ENCODE data around the gene KIF5B.
"Not testable (repeated sequence)": the region's sequence is repeated elsewhere in the genome, so short reads cannot be mapped to it uniquely, and the experiment has no call there.

KIF5B gene

GRCh38 chr10:32073128-32073527 is 16.9 kb upstream of the KIF5B start:
- Histone ChIP-seq H3K27me3 (ENCODE audit: low read depth) (no peaks in the 10 kb centered on the region), H3K36me3 (replicated peaks) (no peaks in the 10 kb centered on the region), H3K4me3 (no peak overlapping the region), H3K9me3 (no peaks in the 10 kb centered on the region), H3K4me1 (peaks cover 5% of the 10 kb centered on the region)
- in situ Hi-C loops (cut with MboI; ENCODE audit: low sequenced_read_pairs), result no loop called here
- DNase-seq (ENCODE audit: low spot score in 2 of 2), result no peak

GRCh38 chr10:32072025-32072800 is 16.0 kb upstream of the KIF5B start:
- in situ Hi-C loops (cut with MboI; ENCODE audit: low sequenced_read_pairs), result no loop called here

GRCh38 chr10:32070645-32071044 is 14.4 kb upstream of the KIF5B start:
- DNase-seq (ENCODE audit: low spot score in 2 of 2), result no peak
- Histone ChIP-seq H3K27me3 (ENCODE audit: low read depth) (no peaks in the 10 kb centered on the region), H3K36me3 (replicated peaks) (no peaks in the 10 kb centered on the region), H3K9me3 (no peaks in the 10 kb centered on the region), H3K4me1 (peaks cover 11% of the 10 kb centered on the region), H3K4me3 (no peak overlapping the region)
- in situ Hi-C loops (cut with MboI; ENCODE audit: low sequenced_read_pairs), result no loop called here

More at GRCh38 chr10:32072025-32072800, 16.0 kb upstream of the KIF5B start:
- H3K36me3 ChIP-seq (replicated peaks), result no peaks in the 10 kb centered on the region
- DNase-seq (ENCODE audit: low spot score in 2 of 2), result no peak
- no peak overlapping the region for H3K4me3 ChIP-seq
- H3K9me3 ChIP-seq, result no peaks in the 10 kb centered on the region
- no peaks in the 10 kb centered on the region for H3K27me3 ChIP-seq (ENCODE audit: low read depth)
- H3K4me1 ChIP-seq, result peaks cover 11% of the 10 kb centered on the region

GRCh38 chr10:32068569-32068968 is 12.3 kb upstream of the KIF5B start:
- H3K9me3 ChIP-seq, result no peaks in the 10 kb centered on the region
- no peaks in the 10 kb centered on the region for H3K36me3 ChIP-seq (replicated peaks)
- no peaks in the 10 kb centered on the region for H3K27me3 ChIP-seq (ENCODE audit: low read depth)
- DNase-seq (ENCODE audit: low spot score in 2 of 2), result peak in 1 of 2 experiments; percentile 32
- in situ Hi-C loops (cut with MboI; ENCODE audit: low sequenced_read_pairs), result no loop called here
- H3K4me3 ChIP-seq, result no peak overlapping the region
- peaks cover 11% of the 10 kb centered on the region for H3K4me1 ChIP-seq

GRCh38 chr10:32067931-32068330 is 11.7 kb upstream of the KIF5B start:
- peak; percentile 73 to 77 for DNase-seq (ENCODE audit: low spot score in 2 of 2)
- H3K4me3 ChIP-seq; H3K9me3 ChIP-seq; H3K27me3 ChIP-seq (ENCODE audit: low read depth); in situ Hi-C loops (cut with MboI; ENCODE audit: low sequenced_read_pairs); H3K36me3 ChIP-seq (replicated peaks): not testable (repeated sequence)
- peaks cover 11% of the 10 kb centered on the region for H3K4me1 ChIP-seq

GRCh38 chr10:32065856-32066255 is 9.6 kb upstream of the KIF5B start:
- no peaks in the 10 kb centered on the region for H3K36me3 ChIP-seq (replicated peaks)
- H3K4me3 ChIP-seq, result no peak overlapping the region
- no peaks in the 10 kb centered on the region for H3K27me3 ChIP-seq (ENCODE audit: low read depth)
- DNase-seq (ENCODE audit: low spot score in 2 of 2), result no peak
- in situ Hi-C loops (cut with MboI; ENCODE audit: low sequenced_read_pairs), result no loop called here
- H3K4me1 ChIP-seq, result peaks cover 11% of the 10 kb centered on the region
- no peaks in the 10 kb centered on the region for H3K9me3 ChIP-seq

- Histone ChIP-seq H3K9me3 (no peaks in the 10 kb centered on the region), H3K36me3 (replicated peaks) (no peaks in the 10 kb centered on the region), H3K4me3 (no peak overlapping the region), H3K27me3 (ENCODE audit: low read depth) (no peaks in the 10 kb centered on the region), H3K4me1 (peaks cover 6% of the 10 kb centered on the region)
- DNase-seq (ENCODE audit: low spot score in 2 of 2), result no peak
- in situ Hi-C loops (cut with MboI; ENCODE audit: low sequenced_read_pairs), result no loop called here
These were observed 5.2 kb upstream of the KIF5B start for GRCh38 chr10:32061440-32061839.

GRCh38 chr10:32060347-32060746 is 4.1 kb upstream of the KIF5B start:
- no peak overlapping the region for H3K4me3 ChIP-seq
- no peaks in the 10 kb centered on the region for H3K27me3 ChIP-seq (ENCODE audit: low read depth)
- peaks cover 6% of the 10 kb centered on the region for H3K4me1 ChIP-seq
- no peaks in the 10 kb centered on the region for H3K9me3 ChIP-seq
- no peaks in the 10 kb centered on the region for H3K36me3 ChIP-seq (replicated peaks)
- DNase-seq (ENCODE audit: low spot score in 2 of 2), result no peak
- in situ Hi-C loops (cut with MboI; ENCODE audit: low sequenced_read_pairs), result no loop called here

GRCh38 chr10:32059472-32059871 is 3.2 kb upstream of the KIF5B start:
- in situ Hi-C loops (cut with MboI; ENCODE audit: low sequenced_read_pairs), result no loop called here
- no peak for DNase-seq (ENCODE audit: low spot score in 2 of 2)
- no peaks in the 10 kb centered on the region for H3K9me3 ChIP-seq
- peaks cover 6% of the 10 kb centered on the region for H3K4me1 ChIP-seq
- no peaks in the 10 kb centered on the region for H3K27me3 ChIP-seq (ENCODE audit: low read depth)
- H3K36me3 ChIP-seq (replicated peaks), result no peaks in the 10 kb centered on the region
- H3K4me3 ChIP-seq, result no peak overlapping the region

- H3K9me3 ChIP-seq, result no peaks in the 10 kb centered on the region
- peaks cover 14% of the 10 kb centered on the region for H3K4me1 ChIP-seq
- no peaks in the 10 kb centered on the region for H3K27me3 ChIP-seq (ENCODE audit: low read depth)
- H3K36me3 ChIP-seq (replicated peaks), result no peaks in the 10 kb centered on the region
- in situ Hi-C loops (cut with MboI; ENCODE audit: low sequenced_read_pairs), result no loop called here
- no peak overlapping the region for H3K4me3 ChIP-seq
- no peak for DNase-seq (ENCODE audit: low spot score in 2 of 2)
These were observed 779 bp upstream of the KIF5B start for GRCh38 chr10:32057036-32057372.

GRCh38 chr10:32055478-32056135 is 618 bp downstream of the KIF5B start:
- H3K36me3 ChIP-seq (replicated peaks), result peaks cover under 1% of the 10 kb centered on the region; the same call in 1 of the 2 replicates
- peaks cover 24% of the 10 kb centered on the region for H3K4me1 ChIP-seq
- in situ Hi-C loops (cut with MboI; ENCODE audit: low sequenced_read_pairs), result no loop called here
- H3K27me3 ChIP-seq (ENCODE audit: low read depth), result no peaks in the 10 kb centered on the region
- no peaks in the 10 kb centered on the region for H3K9me3 ChIP-seq
- H3K4me3 ChIP-seq, result peak overlapping the region; percentile 92
- DNase-seq (ENCODE audit: low spot score in 2 of 2), result peak; percentile 39 to 81

- Histone ChIP-seq H3K27me3 (ENCODE audit: low read depth) (no peaks in the 10 kb centered on the region), H3K36me3 (replicated peaks) (peaks cover 6% of the 10 kb centered on the region; the same call in 1 of the 2 replicates), H3K4me1 (peaks cover 30% of the 10 kb centered on the region), H3K9me3 (no peaks in the 10 kb centered on the region), H3K4me3 (peak overlapping the region; percentile 92)
- in situ Hi-C loops (cut with MboI; ENCODE audit: low sequenced_read_pairs), result no loop called here
- DNase-seq (ENCODE audit: low spot score in 2 of 2), result peak; percentile 54 to 74
These were observed 2.1 kb downstream of the KIF5B start for GRCh38 chr10:32054094-32054493.

GRCh38 chr10:32053392-32053791 is 2.8 kb downstream of the KIF5B start:
- DNase-seq (ENCODE audit: low spot score in 2 of 2); in situ Hi-C loops (cut with MboI; ENCODE audit: low sequenced_read_pairs); H3K9me3 ChIP-seq; H3K27me3 ChIP-seq (ENCODE audit: low read depth); H3K36me3 ChIP-seq (replicated peaks): not testable (repeated sequence)
- peak overlapping the region; percentile 92 for H3K4me3 ChIP-seq
- H3K4me1 ChIP-seq, result peaks cover 37% of the 10 kb centered on the region

GRCh38 chr10:32051926-32052325 is 4.3 kb downstream of the KIF5B start:
- no peak overlapping the region for H3K4me3 ChIP-seq
- in situ Hi-C loops (cut with MboI; ENCODE audit: low sequenced_read_pairs), result no loop called here
- H3K36me3 ChIP-seq (replicated peaks), result peaks cover 18% of the 10 kb centered on the region
- no peak for DNase-seq (ENCODE audit: low spot score in 2 of 2)
- no peaks in the 10 kb centered on the region for H3K27me3 ChIP-seq (ENCODE audit: low read depth)
- H3K9me3 ChIP-seq, result no peaks in the 10 kb centered on the region
- peaks cover 45% of the 10 kb centered on the region for H3K4me1 ChIP-seq

All from HAP-1 (cell line).